Measurements from ENCODE around the gene TRIM65.

Gene TRIM65, protein sequence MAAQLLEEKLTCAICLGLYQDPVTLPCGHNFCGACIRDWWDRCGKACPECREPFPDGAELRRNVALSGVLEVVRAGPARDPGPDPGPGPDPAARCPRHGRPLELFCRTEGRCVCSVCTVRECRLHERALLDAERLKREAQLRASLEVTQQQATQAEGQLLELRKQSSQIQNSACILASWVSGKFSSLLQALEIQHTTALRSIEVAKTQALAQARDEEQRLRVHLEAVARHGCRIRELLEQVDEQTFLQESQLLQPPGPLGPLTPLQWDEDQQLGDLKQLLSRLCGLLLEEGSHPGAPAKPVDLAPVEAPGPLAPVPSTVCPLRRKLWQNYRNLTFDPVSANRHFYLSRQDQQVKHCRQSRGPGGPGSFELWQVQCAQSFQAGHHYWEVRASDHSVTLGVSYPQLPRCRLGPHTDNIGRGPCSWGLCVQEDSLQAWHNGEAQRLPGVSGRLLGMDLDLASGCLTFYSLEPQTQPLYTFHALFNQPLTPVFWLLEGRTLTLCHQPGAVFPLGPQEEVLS

DNA sequence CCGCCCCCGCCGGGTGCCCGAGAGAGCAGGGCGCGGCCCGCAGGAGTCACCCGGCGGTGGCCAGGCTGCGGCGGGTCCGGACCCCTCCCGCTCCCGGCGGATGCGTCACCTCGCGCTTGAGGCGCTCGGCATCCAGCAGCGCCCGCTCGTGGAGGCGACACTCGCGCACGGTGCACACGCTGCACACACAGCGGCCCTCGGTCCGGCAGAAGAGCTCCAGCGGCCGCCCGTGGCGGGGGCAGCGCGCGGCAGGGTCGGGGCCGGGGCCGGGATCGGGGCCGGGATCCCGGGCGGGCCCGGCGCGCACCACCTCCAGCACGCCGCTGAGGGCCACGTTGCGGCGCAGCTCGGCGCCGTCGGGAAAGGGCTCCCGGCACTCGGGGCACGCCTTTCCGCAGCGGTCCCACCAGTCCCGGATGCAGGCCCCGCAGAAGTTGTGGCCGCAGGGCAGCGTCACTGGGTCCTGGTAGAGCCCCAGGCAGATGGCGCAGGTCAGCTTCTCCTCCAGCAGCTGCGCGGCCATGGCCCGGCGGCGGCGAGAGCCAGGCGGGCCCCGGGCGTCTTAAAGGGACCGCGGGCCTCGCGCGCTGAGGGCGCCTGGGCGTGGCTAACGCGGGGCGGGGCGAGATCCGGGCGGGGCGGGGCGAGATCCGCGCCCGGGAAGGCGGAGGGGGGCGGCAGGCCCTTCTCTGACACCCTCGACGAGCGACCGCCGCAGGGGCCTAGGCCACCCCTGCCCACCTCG is at the start of gene TRIM65:
Gene TRIM65, minus strand, starts transcription at position 537 of the 745 bp plus-strand sequence. Its CDS starts 14 bp downstream, at position 523.
- peak; percentile 73 for DNase-seq (ENCODE audit: low spot score)

DNA sequence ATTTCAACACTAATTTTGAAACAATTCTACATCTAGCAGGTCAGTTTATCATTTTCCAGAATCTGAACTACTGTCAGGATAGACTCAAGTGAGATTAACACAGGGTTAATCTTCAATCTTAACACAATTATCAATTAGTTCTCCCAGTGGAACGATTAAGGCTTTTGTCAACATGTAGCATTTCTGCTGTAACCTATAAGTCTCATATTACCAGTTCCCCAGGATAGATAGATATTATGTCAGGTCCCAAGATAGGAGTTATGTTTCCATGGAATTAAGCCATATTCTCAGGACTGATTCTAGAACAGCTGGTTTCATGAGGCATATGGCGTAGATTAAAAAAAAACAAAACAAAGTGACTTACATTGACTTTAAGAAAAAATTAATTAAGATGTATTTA is 48.5 kb upstream of the TRIM65 start:
- no peak for DNase-seq (ENCODE audit: low spot score)

DNA sequence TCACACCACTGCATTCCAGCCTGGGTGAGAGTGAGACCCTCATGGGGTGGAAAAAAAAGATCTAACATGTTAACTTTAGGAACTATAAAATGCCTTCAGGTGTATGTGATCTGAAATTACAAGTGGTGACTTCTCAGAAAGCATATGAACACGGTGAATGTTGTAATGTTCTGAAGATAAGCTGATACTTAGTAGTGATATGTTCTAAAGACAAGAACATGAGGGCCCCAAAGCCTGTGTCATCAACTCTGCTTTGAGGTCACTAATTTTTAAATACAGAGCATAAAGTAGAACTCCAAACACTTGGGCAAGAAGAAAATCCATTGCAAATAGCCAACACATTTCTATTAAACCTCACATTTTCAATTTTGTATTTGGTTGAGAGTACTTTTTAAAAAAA is 46.7 kb upstream of the TRIM65 start:
- no peak for DNase-seq (ENCODE audit: low spot score)

DNA sequence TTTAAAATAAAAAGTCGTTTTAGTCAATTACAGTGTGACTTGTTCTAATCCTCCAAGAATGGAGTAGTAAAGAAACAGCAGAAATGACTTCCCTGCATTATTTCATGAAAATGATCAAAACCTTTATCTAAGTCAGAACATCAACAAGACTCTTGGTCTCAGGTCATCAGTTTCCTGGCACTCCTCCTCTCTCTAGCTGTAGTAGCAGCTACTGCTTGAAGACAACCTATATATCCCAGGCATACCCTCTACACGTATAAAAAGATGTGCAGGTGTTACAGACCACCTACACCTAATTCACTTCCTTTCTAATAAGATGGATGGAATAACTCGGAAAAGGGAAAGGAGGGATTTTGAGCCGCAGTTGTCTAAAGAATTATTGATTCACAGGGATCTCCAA is 45.7 kb upstream of the TRIM65 start:
- no peak for DNase-seq (ENCODE audit: low spot score)

DNA sequence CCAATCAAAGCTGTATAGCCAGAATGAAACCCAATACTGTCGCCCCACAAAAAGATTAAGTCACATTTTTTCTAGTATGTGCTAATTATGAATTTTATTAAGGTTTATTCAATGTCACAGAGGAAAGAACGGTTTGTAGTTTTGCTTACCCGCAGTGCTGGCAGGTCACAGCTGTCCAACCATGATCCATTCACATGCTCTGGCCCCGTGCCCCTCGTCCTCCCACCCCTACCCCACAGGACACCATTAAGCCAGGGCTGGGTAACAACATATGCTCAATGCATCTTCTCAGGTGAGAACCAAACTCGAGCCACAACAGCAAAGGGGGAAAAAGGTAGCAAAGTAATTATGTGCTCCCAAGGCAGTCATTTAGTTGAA is 44.7 kb upstream of the TRIM65 start:
- no peak for DNase-seq (ENCODE audit: low spot score)

DNA sequence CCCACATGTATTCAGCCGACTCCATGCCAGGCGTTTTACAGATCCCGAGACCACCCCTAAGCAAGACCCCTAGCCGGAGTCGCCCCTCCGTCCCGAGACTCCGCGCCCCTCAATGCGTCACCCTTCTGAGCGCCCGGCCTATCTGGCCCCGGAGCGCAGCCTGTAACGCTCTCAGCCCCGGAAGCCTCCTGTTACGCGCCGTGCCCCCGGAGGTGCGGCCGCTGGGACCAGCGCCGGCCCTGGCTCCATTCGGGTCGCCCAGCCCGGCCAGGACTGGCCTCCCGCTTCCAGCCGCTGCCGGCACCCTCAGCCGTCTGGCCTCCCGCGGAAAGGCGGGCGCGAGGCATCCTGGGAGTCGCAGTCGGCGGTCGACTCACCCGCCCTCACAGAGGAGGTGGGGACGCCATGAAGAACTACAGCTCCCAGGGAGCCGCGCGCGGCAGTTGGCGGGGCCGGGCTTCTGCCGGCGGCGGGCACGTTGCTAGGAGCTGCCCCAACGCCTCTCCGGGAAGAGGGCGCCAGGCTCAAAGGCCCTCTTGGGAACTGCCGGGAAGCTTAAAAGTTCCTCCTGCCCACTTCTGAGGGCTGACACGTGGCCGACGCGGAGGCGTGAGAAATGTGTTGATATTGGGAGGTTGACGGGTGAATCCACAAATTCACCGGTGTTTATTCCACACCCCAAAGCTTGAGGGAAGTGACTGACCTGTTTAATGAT is 44.1 kb upstream of the TRIM65 start, which contains the start of gene FBF1:
Gene FBF1, minus strand, starts transcription at position 316 of the 715 bp plus-strand sequence. CDS start 2,893 bp downstream, outside the sequence.
- peak; percentile 90 for DNase-seq (ENCODE audit: low spot score)

DNA sequence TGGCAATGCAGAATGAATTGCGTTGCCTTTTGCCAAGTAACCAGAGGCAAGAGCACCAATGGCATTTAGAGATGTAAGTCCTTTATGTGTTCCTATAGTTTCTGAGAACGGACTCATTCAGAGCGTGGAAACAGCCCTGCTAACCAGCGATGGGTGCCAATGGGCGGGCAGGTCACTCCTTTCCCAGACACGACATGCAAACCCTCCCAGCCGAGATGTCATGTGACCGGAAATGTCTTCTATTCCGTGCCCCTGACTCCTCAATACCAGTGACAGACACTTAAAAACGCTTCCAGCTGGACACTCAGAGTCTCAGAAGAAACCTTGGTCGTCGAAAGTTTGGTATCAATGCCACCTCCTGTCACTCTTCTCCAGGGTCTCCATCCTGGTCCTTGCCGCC is 40.9 kb upstream of the TRIM65 start:
- no peak for DNase-seq (ENCODE audit: low spot score)

DNA sequence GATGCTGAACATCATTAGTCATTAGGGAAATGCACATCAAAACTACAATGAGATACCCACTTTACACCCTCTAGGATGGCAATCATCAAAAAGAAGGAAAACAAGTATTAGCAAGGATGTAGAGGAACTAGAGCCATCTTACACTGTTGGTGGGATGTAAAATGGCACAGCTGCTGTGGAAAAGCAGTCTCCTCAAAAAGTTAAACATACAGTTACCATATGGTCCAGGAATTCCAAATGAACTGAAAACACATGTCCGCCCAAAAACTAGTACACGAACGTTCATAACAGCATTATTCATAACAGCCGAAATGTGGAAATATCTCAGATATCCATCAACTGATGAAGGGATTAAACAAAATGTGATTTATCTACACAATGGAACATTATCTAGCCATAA is 37.1 kb upstream of the TRIM65 start:
- DNase-seq (ENCODE audit: low spot score) = no peak

DNA sequence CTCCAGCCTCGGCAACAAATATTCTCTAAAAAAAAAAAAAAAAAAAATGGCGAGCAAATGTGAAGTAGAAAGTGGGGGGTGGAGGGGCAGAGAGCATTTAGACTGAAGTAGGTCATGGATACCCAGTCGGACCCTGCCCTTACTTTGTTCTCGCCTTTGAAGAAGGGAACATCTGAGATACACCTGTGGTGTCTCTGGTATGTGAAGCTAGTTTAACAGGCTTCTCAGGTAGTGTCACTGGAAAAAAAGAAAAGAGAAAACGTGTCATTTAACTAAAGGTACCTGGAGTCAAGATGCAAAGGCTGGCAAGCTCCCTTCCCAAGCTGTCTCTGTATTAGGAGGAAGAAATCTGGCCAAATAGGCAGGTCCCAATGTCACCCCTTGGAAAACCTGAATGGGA is 36.1 kb upstream of the TRIM65 start:
- no peak for DNase-seq (ENCODE audit: low spot score)

DNA sequence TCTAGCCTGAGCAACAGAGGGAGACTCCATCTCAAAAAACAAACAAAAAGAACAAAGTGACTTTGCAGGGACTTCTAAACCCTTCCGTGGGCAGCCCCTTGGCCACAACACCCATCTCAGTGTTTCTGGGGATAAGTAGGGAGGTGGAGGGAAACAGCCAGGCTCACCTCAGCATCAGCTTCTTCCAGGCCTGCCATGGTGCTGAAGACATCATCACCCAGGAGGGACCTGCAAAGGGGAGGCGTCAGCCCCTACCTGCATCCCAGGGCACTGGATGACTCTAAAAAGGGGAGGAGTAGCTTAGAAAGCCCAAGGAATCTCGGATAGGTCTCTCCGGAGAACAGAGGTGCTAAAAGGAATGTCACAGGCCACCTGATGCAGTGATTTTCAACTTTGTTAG is 34.3 kb upstream of the TRIM65 start:
- no peak for DNase-seq (ENCODE audit: low spot score)

DNA sequence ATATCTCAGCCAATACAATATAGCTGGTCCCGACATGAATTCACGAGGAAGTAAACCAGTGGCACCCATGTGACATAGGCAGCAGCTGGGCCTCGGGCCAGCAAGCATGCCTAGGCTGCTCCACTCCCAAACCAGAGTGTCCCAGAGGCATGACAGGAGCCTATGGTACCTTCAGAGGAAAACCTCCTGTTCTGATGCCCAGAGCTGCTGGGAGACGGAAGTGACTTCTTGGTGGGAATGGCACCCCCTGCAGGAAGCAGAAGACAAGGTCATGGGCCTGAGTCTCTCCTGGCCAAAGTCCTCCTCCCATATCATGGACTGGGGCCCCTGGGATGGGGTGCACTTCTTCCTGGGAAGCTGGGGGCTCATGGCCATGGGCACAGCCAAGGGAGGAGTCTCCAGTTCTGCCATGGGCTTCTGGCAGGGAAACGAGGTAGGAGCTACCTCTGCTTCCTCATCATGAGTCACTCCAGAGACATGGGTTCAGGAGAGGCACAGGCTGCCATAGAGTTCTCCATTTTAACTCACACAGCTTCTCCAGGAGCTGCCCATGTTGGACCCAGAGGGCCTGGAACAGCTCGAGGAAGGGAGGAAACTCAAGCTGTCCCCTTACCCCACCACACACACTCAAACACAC is 30.7 kb upstream of the TRIM65 start:
- peak; percentile 15 for DNase-seq (ENCODE audit: low spot score)

DNA sequence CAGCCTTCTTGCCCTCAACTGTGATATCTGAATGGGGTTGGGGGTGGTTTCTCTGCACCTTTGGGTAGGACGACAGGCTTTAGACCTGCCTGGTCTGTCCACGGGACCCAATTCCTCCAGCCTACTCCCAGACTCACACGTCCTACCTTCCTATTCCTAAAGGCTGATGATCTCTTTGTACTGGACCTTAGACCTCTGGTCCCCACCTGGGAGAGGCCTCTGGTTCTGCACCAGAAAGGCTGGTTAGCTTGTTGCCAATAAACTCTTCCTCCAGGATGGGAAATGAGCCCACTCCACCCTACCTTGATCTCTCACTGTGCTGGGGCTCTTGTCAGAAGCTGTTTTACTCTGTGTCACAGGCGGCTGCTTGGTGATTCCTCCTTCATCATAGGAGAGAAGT is 29.7 kb upstream of the TRIM65 start:
- DNase-seq (ENCODE audit: low spot score) = no peak

DNA sequence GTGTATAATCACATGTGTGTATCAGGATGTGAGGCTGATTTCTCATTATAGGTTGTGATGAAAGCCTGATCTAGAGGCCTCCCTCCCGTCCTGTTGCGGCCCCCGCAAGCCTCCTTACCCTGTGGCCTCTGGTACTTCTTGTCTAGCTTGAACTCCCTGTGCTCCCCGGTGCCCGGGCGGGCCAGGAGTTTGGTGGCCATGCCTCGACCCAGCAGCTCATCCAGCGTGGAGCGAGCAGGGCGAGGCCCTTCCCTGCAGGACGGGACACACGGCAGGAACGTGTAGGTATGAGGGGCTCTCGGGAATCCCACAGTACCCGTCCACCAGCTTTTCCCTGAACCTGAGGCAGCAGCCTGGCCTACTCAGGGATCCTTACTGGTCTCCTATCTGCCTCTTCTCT is 29.2 kb upstream of the TRIM65 start:
- DNase-seq (ENCODE audit: low spot score) = no peak

DNA sequence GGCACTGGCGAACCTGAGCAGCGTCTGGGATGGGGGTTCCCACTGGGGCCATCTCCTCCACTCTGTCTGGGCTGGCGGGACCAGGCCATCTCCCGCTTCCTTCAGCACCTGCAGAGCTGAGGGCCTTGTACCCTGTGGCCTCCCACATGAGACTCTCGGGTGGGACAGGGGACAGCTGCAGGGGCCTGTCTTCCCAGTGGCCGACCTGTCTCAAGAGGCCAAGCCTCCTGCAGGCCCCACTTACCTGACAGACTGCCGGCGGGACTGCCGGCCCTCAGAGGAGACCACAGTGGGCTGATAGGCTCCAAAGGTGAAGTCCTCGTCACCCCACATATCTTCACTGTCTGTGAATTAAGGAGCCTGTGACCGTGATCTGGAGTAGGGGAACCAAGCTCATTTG is 28.4 kb upstream of the TRIM65 start:
- DNase-seq (ENCODE audit: low spot score) = no peak

DNA sequence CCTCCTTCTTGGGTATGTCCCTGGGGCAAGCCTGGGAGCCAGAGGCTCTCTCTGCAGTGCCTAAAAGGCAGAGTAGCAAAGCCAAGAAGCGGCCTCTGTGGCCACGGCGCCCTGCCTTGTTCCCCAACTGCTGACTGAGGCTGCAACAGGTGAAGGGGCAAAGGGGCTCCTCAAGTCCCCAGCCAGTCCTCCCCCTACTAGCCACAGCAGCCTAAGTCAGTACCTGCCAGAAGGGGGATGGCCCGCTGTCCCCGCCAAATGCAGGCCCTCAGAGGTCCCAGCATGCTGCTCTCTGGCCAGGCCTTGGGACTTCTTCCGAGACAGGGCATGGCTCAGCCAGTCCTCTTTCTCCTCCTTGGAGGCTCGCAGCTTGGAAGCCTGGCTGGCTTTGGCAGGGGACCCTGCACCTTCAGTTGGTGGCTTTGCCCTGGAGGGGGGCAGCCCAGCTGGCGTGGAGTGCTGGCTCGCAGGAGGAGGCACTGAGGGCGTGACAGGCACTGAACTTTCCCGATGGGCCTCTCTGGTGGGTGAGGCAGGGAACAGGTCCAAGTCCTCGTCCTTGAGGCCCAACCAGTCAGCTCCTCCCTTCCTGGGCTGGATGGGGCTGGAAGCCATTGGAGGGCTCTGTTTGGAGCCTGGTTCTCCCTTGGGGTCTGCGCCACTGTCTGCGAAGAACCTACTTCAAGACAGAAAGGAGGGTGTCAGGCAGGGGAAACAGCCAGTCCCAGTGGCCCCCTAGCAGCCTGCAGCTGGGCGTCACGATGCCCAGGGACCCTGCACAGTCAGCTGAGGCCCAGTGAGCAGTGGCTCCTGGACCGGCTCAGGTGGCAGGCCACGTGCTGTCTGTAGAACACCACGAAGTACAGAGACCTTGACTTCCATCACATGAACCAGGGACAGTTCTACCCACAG is 26.5 kb upstream of the TRIM65 start:
- DNase-seq (ENCODE audit: low spot score) = no peak

DNA sequence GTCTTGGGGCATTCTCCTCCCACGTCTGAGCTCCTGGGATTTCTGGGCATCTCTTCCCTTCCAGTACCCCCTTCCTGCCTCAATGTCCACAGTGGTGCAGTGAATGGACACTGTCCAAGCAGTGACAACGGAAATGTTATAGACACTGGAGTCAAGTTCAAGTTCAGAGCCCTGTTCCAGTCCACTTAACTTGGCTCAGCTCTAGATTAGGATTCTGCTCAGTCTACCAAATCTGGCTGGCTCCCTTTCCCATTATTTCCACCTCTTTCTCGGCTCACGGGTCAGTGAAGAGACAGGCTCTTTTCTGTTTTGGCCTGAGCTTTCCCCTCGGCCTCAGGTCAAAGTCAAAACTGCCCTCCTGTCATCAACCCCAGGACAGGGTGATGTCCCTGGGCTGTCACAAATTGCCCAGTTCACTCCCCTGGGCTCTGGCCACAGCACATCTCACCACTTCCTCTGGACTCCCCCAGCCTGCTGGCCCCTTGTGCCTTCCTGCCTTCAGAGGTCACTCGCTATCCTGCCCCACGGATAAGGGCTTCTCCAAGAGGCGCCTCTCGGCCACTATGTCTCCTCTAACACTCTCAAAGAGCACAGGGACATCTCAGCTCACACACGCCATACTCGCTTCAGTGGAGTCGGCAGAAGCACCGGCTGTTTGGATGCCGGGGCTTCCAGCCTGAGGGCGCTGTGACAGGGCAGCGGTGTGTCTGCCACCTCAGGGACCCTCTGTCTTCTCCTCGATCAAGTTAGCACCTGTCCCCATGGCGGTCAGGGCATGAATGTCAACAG is 25.6 kb upstream of the TRIM65 start:
- DNase-seq (ENCODE audit: low spot score) = no peak

DNA sequence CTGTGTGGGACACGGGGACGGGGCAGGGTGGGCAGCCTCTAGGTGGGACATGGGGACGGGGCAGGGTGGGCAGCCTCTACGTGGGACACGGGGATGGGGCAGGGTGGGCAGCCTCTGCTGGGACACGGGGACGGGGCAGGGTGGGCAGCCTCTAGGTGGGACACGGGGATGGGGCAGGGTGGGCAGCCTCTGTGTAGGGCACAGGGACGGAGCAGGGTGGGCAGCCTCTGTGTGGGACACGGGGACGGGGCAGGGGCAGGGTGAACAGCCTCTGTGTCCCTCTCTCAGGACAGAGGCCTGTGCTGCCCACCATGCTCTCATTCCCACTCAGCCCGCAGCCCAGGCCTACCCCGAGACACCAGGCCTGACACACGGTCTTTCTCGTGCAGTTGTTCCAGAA is 24.8 kb upstream of the TRIM65 start:
- DNase-seq (ENCODE audit: low spot score) = no peak

DNA sequence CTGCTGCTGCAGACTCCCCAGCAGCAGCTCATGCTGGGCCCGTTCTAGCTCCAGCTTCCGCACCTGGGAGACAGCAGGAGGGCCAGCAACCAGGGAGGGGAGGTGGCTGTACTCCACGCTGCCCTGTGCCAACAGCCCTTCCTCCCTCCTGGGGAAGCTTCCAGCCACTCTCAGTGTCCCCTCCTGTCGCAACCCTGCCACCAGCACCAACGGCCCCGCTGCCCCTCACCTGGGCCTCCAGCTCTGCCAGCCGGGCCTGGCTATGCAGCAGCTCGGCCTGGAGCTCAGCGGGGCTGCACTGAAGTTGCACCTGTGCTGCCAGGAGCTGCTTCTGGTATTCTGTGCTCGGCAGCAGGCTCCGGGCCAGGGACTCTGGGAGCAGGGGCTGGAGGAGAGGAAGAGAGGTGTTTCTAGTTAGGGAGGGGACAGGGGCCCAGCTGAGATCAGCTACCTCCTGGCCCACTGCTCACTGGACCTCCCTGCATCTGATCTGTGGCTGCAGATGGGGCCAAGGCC is 23.4 kb upstream of the TRIM65 start:
- no peak for DNase-seq (ENCODE audit: low spot score)

DNA sequence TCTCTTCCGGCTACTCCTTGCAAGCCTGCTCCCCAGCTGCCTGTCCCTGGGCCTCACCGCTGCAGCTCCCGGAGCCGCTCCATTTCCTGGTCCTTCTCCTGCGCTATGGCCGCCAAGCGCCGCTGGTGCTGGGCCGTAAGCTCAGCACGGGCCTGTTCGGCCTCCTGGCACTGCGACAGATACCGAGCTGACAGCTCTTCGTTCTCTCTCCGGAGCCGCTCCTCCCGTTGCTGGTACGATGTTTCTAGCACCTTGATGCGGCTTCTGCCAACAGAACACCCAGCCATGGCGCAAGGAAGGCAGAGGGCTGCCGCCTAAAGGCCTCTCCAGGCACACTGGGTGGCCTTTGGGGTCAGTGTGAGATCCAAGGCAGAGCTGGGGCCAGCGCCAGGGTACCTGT is 22.9 kb upstream of the TRIM65 start:
- DNase-seq (ENCODE audit: low spot score) = no peak

DNA sequence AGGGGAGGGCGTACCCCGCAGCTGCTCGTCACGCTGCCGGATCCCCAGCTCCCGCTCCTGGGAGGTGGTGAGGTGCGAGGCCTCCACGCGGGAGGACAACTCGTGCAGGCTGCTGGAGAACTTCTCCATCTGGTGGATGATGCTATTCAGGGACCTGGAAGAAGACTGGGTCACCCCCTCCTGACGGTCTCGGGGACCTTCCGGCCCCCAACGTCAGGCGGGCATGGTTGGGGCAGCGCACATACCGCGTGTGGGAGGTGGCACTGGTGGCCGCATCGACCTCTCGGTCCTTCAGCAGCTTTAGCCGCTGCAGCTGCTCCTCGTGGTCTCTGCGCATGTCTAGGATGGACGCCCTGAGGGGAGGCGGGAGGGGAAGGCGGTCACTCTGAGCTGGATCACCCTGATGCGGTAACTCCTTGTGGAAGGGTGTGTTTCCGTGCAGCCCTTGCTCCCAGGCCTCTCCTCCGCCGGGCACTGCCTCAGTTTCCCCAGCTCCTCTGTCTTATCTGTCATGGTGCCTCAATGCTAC is 21.2 kb upstream of the TRIM65 start:
- no peak for DNase-seq (ENCODE audit: low spot score)

All from hematopoietic multipotent progenitor cell treated with erythropoietin and hydrocortisone succinate and interleukin-3 and kit ligand, for 15 days (in vitro differentiated cells).